MM.1S (cell line): Measurements from ENCODE around the gene TULP3.

Source experiments
- DNase-seq: peaks from one replicate; pipeline ENCODE4 v3.0.0-alpha.2; 2015
- H2AFZ ChIP-seq: fragments of 300-600 bp; sonication (generic); 2 replicates; pipeline ENCODE4 v1.6.0; 2016; ENCODE audit warnings: antibody characterized with exemption, low read length
- H3F3A ChIP-seq: fragments of 300-600 bp; sonication (generic); 2 replicates; pipeline ENCODE4 v1.6.1; 2016; ENCODE audit warnings: mild to moderate bottlenecking, antibody characterized with exemption, low read length, moderate library complexity, mixed read lengths; ENCODE audit not compliant: insufficient read depth
- H3K27ac ChIP-seq: fragments of 300-600 bp; sonication (generic); 2 replicates; pipeline ENCODE4 v1.5.1; 2016; ENCODE audit warnings: mild to moderate bottlenecking, low read length
- H3K27me3 ChIP-seq: fragments of 300-600 bp; sonication (generic); replicated peaks from 2 replicates; pipeline ENCODE4 v1.6.0; 2016; ENCODE audit warnings: low read length; ENCODE audit not compliant: insufficient read depth
- H3K36me3 ChIP-seq: fragments of 300-600 bp; sonication (generic); replicated peaks from 2 replicates; pipeline ENCODE4 v1.6.1; 2016; ENCODE audit warnings: mild to moderate bottlenecking, low read length, mixed read lengths; ENCODE audit not compliant: insufficient read depth
- H3K4me1 ChIP-seq: fragments of 300-600 bp; sonication (generic); 2 replicates; pipeline ENCODE4 v1.6.1; 2016; ENCODE audit warnings: low read length, mixed read lengths
- H3K4me2 ChIP-seq: fragments of 300-600 bp; sonication (generic); 2 replicates; pipeline ENCODE4 v1.6.0; 2016; ENCODE audit warnings: low read depth, low read length
- H3K4me3 ChIP-seq: fragments of 300-600 bp; sonication (generic); 2 replicates; pipeline ENCODE4 v1.5.1; 2016; ENCODE audit warnings: low read length, mixed read lengths
- H3K79me2 ChIP-seq: fragments of 300-600 bp; sonication (generic); 2 replicates; pipeline ENCODE4 v1.6.1; 2016; ENCODE audit warnings: mixed run types, low read length, mixed read lengths
- H3K9ac ChIP-seq: fragments of 300-600 bp; sonication (generic); 2 replicates; pipeline ENCODE4 v1.6.1; 2016; ENCODE audit warnings: low read length, mixed read lengths
- H3K9me2 ChIP-seq: fragments of 300-600 bp; sonication (generic); replicated peaks from 2 replicates; pipeline ENCODE4 v1.6.1; 2016; ENCODE audit warnings: mild to moderate bottlenecking, low read length, mixed read lengths; ENCODE audit not compliant: insufficient read depth
- H3K9me3 ChIP-seq: fragments of 300-600 bp; sonication (generic); replicated peaks from 2 replicates; pipeline ENCODE4 v1.6.1; 2016; ENCODE audit warnings: mild to moderate bottlenecking, low read length, mixed read lengths; ENCODE audit not compliant: insufficient read depth
- H4K20me1 ChIP-seq: fragments of 300-600 bp; sonication (generic); 2 replicates; pipeline ENCODE4 v1.6.1; 2016; ENCODE audit warnings: mild to moderate bottlenecking, low read length, moderate library complexity, mixed read lengths; ENCODE audit not compliant: insufficient read depth
- EZH2 ChIP-seq: fragments of 300-600 bp; sonication (generic); optimal IDR thresholded peaks from 2 replicates; pipeline ENCODE3; 2017; ENCODE audit warnings: low read depth, mild to moderate bottlenecking, antibody characterized with exemption, low read length, mixed read lengths
- EZH2phosphoT487 ChIP-seq: fragments of 300-600 bp; sonication (generic); IDR thresholded peaks from 2 replicates; pipeline ENCODE4 v1.6.1; 2018; ENCODE audit warnings: antibody characterized with exemption, low read length
- TF ChIP-seq, protein P1 (sequence below): fragments of 300-600 bp; sonication (generic); IDR thresholded peaks from 2 replicates; pipeline ENCODE4 v1.5.1; 2016; ENCODE audit warnings: antibody characterized with exemption, low read length, mixed read lengths

The TULP3 gene

DNA sequence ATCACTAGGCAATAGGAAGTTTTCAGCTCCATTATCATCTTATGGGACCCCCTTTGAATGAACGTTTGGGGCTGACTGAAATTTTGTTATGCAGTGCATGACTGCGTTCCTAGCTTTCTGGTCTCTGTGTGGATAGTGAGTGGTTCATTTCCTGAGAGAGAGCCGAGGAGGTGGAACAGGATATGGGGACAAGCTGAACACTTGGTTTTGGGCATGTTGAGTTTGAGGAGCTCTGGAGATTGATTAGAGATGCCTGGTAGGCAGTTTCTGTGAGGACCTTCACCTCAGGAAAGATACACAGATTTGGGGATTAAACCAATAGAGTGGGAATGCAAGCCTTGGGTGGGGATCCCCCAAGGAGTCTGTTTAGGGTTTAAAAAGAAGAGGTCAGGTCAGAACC lies 96.2 kb downstream of the TULP3 start:
- Histone ChIP-seq H3K27me3 (no peaks in the 10 kb centered on the region), H3K4me2 (no peak overlapping the region), H4K20me1 (no peaks in the 10 kb centered on the region), H3F3A (no peaks in the 10 kb centered on the region), H3K9me2 (no peaks in the 10 kb centered on the region), H3K9me3 (no peaks in the 10 kb centered on the region), H3K79me2 (no peaks in the 10 kb centered on the region), H3K4me3 (no peak overlapping the region), H3K27ac (no peak overlapping the region), H3K4me1 (no peaks in the 10 kb centered on the region), H3K36me3 (no peaks in the 10 kb centered on the region), H2AFZ (no peak overlapping the region), H3K9ac (no peak overlapping the region)
- no peak for TF ChIP-seq EZH2phosphoT487
- TF ChIP-seq, protein P1, sequence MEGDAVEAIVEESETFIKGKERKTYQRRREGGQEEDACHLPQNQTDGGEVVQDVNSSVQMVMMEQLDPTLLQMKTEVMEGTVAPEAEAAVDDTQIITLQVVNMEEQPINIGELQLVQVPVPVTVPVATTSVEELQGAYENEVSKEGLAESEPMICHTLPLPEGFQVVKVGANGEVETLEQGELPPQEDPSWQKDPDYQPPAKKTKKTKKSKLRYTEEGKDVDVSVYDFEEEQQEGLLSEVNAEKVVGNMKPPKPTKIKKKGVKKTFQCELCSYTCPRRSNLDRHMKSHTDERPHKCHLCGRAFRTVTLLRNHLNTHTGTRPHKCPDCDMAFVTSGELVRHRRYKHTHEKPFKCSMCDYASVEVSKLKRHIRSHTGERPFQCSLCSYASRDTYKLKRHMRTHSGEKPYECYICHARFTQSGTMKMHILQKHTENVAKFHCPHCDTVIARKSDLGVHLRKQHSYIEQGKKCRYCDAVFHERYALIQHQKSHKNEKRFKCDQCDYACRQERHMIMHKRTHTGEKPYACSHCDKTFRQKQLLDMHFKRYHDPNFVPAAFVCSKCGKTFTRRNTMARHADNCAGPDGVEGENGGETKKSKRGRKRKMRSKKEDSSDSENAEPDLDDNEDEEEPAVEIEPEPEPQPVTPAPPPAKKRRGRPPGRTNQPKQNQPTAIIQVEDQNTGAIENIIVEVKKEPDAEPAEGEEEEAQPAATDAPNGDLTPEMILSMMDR = no peak
- TF ChIP-seq EZH2 = no peak
- DNase-seq = no peak

DNA sequence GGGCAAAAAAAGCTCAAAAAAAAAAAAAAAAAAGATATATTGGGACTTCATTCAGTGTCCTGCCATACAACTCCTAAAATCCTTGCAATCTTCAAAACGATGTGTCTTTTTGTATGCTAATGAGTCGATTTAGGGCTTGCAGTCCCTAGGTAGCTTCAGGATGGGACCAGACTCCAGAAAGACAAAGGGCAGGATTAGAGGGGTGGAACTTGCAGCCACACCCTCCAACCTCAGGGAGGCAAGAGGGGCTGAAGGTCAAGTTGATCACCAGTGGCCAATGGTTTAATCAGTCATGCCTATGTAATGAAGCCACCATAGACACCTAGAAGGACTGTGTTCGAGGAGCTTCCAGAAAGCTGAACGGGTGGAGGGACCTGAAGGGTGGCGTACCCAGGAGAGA lies 97.8 kb downstream of the TULP3 start:
- Histone ChIP-seq H3K9me2 (no peaks in the 10 kb centered on the region), H3K9me3 (no peaks in the 10 kb centered on the region), H3K4me2 (no peak overlapping the region), H3K4me1 (no peaks in the 10 kb centered on the region), H3K36me3 (no peaks in the 10 kb centered on the region), H3K4me3 (no peak overlapping the region), H3K27ac (no peak overlapping the region), H3K27me3 (no peaks in the 10 kb centered on the region), H3F3A (no peaks in the 10 kb centered on the region), H3K79me2 (no peaks in the 10 kb centered on the region), H2AFZ (no peak overlapping the region), H4K20me1 (no peaks in the 10 kb centered on the region), H3K9ac (no peak overlapping the region)
- TF ChIP-seq EZH2phosphoT487 (no peak), EZH2 (no peak)
- DNase-seq = no peak
